Testis (tissue), 3 donors: ENCODE data around the gene HEYL. TPM values are rescaled to one million over a fixed set of nuclear protein-coding genes. Genes with fewer than 3 reads are reported as not detected.

Source experiments
- DNase-seq: peaks from one replicate; pipeline ENCODE4 v3.0.0-alpha.2; 2019
- H3K27ac ChIP-seq, 2 donors: fragments of 200-600 bp; sonication (generic); one replicate each; pipeline ENCODE4 v1.5.1; 2019
- H3K27me3 ChIP-seq: fragments of 200-600 bp; sonication (generic); one replicate; pipeline ENCODE4 v1.5.1; 2019
- H3K36me3 ChIP-seq: fragments of 200-600 bp; sonication (generic); one replicate; pipeline ENCODE4 v1.5.1; 2017; ENCODE audit warnings: low read depth; ENCODE audit errors: missing control alignments
- H3K4me1 ChIP-seq: fragments of 200-600 bp; sonication (generic); one replicate; pipeline ENCODE4 v1.5.1; 2019
- H3K4me3 ChIP-seq, 2 donors: fragments of 200-600 bp; sonication (generic); one replicate each; pipeline ENCODE4 v1.5.1; 2017 to 2019
- H3K9me3 ChIP-seq: fragments of 200-600 bp; sonication (generic); one replicate; pipeline ENCODE4 v1.5.1; 2017
- POLR2A ChIP-seq: fragments of 450-650 bp; IDR thresholded peaks from one replicate; pipeline ENCODE4 v1.6.1; 2017; ENCODE audit warnings: antibody characterized with exemption, mild to moderate bottlenecking, moderate library complexity
- whole genome bisulfite sequencing, 2 donors: methylation state at CpG; one replicate each; pipeline ENCODE4 v1.1.5; 2018; 5-methylcytosine and 5-hydroxymethylcytosine counted together
- intact Hi-C: fragments of 100-400 bp; cut with DNase I; formaldehyde crosslinking; loops from one replicate; pipeline ENCODE4 v1.15.1; 2023; ENCODE audit warnings: low total_unique reads
- polyA plus RNA-seq: library from polyadenylated mRNA; stranded (reverse); fragments of 350-450 nt; fragmentation: Illumina TruSeq; extraction: RNeasy Lipid Tissue Mini Kit (QIAGEN cat#74804); gene quantifications from one replicate; pipeline ENCODE4 v1.2.3, GENCODE V29; 2014; ENCODE audit warnings: low read depth, low replicate concordance; ENCODE audit not compliant: insufficient read depth
- total RNA-seq, 2 donors: library from RNA; depleted of rRNA; stranded (reverse); fragments of >200 nt; gene quantifications; one replicate each; pipeline ENCODE4 v1.2.3, GENCODE V29; 2016
- TF ChIP-seq, protein P1 (sequence below), 3 experiments: fragments of 450-650 bp in 2 of 3; fragments of 200-600 bp in 1 of 3; sonication (generic) in 1 of 3; IDR thresholded peaks; one replicate each; pipeline ENCODE4 v1.5.1; 2016 to 2019; ENCODE audit warnings: antibody characterized with exemption in 3 of 3, mild to moderate bottlenecking in 2 of 3, moderate library complexity in 1 of 3

HEYL gene
- total and polyA plus RNA-seq, 3 donors from 2014 or later: 44.7 to 55.5 (median 52.8) TPM

DNA sequence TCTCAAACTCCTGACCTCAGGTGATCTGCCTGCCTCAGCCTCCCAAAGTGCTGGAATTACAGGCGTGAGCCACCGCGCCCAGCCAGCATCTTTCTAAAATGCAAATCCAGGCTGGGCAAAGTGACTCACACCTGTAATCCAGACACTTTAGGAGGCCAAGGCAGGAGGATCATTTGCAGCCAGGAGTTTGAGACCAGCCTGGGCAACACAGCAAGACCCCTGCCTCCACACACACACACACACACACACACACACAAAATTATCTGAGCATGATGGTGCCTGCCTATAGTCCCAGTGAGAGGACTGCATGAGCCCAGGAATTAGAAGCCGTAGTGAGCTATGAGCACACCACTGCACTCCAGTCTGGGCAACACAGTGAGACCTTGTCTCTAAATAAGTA lies 46.1 kb downstream of the HEYL start:
- no peak for TF ChIP-seq POLR2A
- TF ChIP-seq, protein P1, sequence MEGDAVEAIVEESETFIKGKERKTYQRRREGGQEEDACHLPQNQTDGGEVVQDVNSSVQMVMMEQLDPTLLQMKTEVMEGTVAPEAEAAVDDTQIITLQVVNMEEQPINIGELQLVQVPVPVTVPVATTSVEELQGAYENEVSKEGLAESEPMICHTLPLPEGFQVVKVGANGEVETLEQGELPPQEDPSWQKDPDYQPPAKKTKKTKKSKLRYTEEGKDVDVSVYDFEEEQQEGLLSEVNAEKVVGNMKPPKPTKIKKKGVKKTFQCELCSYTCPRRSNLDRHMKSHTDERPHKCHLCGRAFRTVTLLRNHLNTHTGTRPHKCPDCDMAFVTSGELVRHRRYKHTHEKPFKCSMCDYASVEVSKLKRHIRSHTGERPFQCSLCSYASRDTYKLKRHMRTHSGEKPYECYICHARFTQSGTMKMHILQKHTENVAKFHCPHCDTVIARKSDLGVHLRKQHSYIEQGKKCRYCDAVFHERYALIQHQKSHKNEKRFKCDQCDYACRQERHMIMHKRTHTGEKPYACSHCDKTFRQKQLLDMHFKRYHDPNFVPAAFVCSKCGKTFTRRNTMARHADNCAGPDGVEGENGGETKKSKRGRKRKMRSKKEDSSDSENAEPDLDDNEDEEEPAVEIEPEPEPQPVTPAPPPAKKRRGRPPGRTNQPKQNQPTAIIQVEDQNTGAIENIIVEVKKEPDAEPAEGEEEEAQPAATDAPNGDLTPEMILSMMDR (IDR thresholded peaks at IDR 0.05): no peak
- H3K4me1 ChIP-seq: peaks cover 17% of the 10 kb centered on the region
- 97 to 98% methylated on average over 4 of the region's 4 CpGs for WGBS, 2 donors
- intact Hi-C loops: no loop called here
- no peaks in the 10 kb centered on the region for H3K9me3 ChIP-seq
- no peak overlapping the region for H3K4me3 ChIP-seq
- H3K36me3 ChIP-seq: no peaks in the 10 kb centered on the region
- DNase-seq: no peak
- H3K27ac ChIP-seq: no peak overlapping the region
- H3K27me3 ChIP-seq: no peaks in the 10 kb centered on the region

DNA sequence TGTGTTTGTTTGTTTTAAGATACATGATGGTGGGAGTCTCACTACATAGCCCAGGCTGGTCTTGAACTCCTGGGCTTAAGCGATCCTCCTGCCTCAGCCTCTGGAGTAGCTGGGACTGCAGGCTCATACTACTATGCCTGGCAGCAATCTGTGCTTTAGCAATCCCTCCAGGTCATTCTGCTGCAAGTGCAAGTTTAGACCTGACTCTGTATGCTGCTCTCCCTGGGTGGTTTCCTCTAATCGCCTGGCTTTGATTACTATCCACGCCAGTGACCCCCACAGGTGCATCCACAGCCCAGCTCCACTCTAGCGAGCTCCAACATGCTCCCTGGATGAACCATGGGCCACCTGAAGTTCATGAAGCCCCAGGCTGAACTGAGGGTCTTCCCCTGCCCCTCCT lies 47.4 kb downstream of the HEYL start:
- Histone ChIP-seq H3K36me3 (no peaks in the 10 kb centered on the region), H3K27ac (no peak overlapping the region), H3K9me3 (no peaks in the 10 kb centered on the region), H3K27me3 (no peaks in the 10 kb centered on the region), H3K4me1 (peaks cover 17% of the 10 kb centered on the region), H3K4me3 (no peak overlapping the region)
- intact Hi-C loops: no loop called here
- WGBS, 2 donors: 85 to 89% methylated on average over 4 of the region's 4 CpGs
- TF ChIP-seq, protein P1 (IDR thresholded peaks at IDR 0.05): no peak
- TF ChIP-seq POLR2A: no peak
- no peak for DNase-seq

DNA sequence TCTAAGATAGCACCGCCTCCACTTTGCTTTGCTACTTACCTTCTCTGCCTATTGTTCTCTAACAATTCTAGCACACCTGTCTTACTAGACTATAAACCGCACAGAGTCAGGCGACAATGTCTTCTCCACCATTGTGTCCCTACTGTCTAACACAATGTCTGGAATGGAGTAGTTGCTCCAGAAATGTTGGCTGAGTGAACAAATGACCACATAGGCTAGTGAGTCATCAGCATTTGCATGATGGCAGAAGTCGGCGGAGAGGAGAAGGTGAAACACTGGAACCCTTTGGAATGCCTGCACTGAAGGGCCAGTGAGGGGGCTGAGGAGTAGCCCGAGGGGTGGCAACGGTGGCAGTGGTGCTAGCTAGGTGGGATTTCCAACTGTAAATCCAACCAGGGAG lies 48.9 kb downstream of the HEYL start:
- TF ChIP-seq POLR2A: no peak
- TF ChIP-seq, protein P1 (IDR thresholded peaks at IDR 0.05): no peak
- Histone ChIP-seq H3K9me3 (no peaks in the 10 kb centered on the region), H3K27me3 (no peaks in the 10 kb centered on the region), H3K27ac (no peak overlapping the region), H3K4me3 (no peak overlapping the region), H3K36me3 (no peaks in the 10 kb centered on the region), H3K4me1 (peaks cover 6% of the 10 kb centered on the region)
- intact Hi-C loops: no loop called here
- 93% methylated on average over 7 of the region's 7 CpGs for WGBS, 2 donors
- DNase-seq: no peak

DNA sequence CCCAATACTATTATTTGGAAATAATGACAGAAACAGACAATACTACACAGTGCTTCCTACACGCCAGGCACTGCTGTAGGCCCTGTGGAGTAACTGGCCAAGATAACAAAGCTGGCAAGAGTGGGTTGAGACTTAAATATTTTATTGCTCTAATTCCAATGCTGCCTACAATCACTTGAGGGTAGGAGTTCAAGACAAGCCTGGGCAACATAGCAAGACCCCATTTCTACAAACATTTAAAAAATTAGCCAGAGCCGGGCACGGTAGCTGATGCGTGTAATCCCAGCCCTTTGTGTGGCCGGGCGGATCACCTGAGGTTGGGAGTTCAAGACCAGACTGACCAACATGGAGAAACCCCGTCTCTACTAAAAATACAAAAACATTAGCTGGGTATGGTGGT lies 53.5 kb downstream of the HEYL start:
- Histone ChIP-seq H3K27me3 (no peaks in the 10 kb centered on the region), H3K27ac (no peak overlapping the region), H3K36me3 (no peaks in the 10 kb centered on the region), H3K4me3 (no peak overlapping the region), H3K9me3 (no peaks in the 10 kb centered on the region), H3K4me1 (no peaks in the 10 kb centered on the region)
- intact Hi-C loops: no loop called here
- TF ChIP-seq, protein P1 (IDR thresholded peaks at IDR 0.05): no peak
- TF ChIP-seq POLR2A: no peak
- 84 to 93% methylated on average over 7 of the region's 7 CpGs for WGBS, 2 donors
- DNase-seq: no peak

DNA sequence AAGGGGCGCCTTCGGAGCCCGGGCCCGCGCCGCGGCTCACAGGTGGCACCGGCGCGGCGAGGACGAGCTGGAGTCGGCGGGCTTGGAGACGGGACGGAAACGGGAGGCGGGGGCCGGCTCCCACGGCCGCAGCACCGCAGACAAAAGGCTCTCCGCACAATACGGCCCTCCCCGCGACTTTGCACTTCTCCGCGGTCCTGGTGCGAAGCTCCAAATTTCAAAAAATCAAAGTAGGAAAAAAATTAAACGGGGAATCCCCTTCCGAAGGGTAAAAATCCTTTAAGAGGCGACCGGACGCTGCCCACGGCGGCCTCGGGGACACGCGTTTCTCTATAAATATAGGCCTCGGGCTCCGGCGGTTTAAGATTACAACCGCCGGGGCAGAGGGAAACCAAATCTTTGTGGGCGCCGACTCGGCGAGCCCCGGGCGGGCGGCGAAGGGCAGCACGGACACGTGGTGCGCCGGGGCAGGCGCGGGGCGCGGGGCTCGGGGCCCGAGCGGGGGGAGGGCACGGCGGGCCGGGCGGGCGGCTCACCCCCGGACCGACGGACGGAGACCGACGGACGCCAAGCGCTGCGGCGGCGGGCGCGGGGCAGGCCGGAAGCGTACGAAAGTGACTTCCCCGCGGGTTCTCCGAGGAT lies 63.3 kb downstream of the HEYL start:
- TF ChIP-seq, protein P1 (IDR thresholded peaks at IDR 0.05): no peak
- TF ChIP-seq POLR2A: no peak
- peaks cover 14% of the 10 kb centered on the region for H3K4me1 ChIP-seq
- intact Hi-C loops: no loop called here
- H3K27me3 ChIP-seq: no peaks in the 10 kb centered on the region
- peak overlapping the region; percentile 91 to 96 for H3K4me3 ChIP-seq
- peak overlapping the region; percentile 79 to 95 for H3K27ac ChIP-seq
- peak; percentile 33 for DNase-seq
- no peaks in the 10 kb centered on the region for H3K9me3 ChIP-seq
- H3K36me3 ChIP-seq: no peaks in the 10 kb centered on the region
- 0 to 1% methylated on average over 45 to 79 of the region's 87 CpGs for WGBS, 2 donors
